GM12878 (cell line): ENCODE results near the gene CA10. TPM values are rescaled to one million over a fixed set of nuclear protein-coding genes. Genes with fewer than 3 reads are reported as not detected.

ENCODE experiments used
- ATAC-seq: fragments of 200-7000 bp; cut with Tn5 transposase; 3 replicates; pipeline ENCODE4 v1.9.1; 2020; ENCODE audit warnings: mild to moderate bottlenecking, moderate library complexity
- BruUV-seq: library from RNA; stranded (reverse); fragments of 400-500 nt; replicated peaks from 2 replicates; lab custom pipeline; 2021; lab: Mats Ljungman, UMichigan
- CTCF ChIA-PET: fragments of 300-600 bp; sonication (Branson Sonifier 250); formaldehyde crosslinking; extraction: SDS; loops from one replicate; lab custom pipeline; 2021; ENCODE audit warnings: inconsistent platforms; lab: Yijun Ruan, JAX
- POLR2A ChIA-PET: fragments of 350-600 bp; formaldehyde crosslinking; extraction: SDS; loops from one replicate; lab custom pipeline; 2021; ENCODE audit warnings: inconsistent platforms; lab: Charles Lee
- RAD21 ChIA-PET: fragments of 300-600 bp; sonication (Branson Sonifier 250); formaldehyde crosslinking; loops from one replicate; lab custom pipeline; 2023; ENCODE audit warnings: antibody characterized with exemption; ENCODE audit not compliant: unreplicated experiment; lab: Charles Lee
- SMC1A ChIA-PET: fragments of 300-600 bp; sonication (Branson Sonifier 250); formaldehyde crosslinking; loops from one replicate; lab custom pipeline; 2023; ENCODE audit not compliant: unreplicated experiment, uncharacterized antibody; lab: Charles Lee
- DNase-seq: peaks from one replicate; pipeline ENCODE4 v3.0.0-alpha.2; 2011; ENCODE audit warnings: low read depth, low spot score
- FAIRE-seq: peaks from 3 replicates; lab custom pipeline; 2011; peaks lifted over from hg19 to GRCh38; lab: Jason Lieb, UNC
- H2AFZ ChIP-seq: 2 replicates; pipeline ENCODE4 v1.6.0; 2011; ENCODE audit warnings: low read depth, low read length, control low read depth; ENCODE audit not compliant: control insufficient read depth
- H3K27ac ChIP-seq: 2 replicates; pipeline ENCODE4 v1.5.1; 2011; ENCODE audit warnings: control low read depth; ENCODE audit not compliant: control insufficient read depth, insufficient read depth
- H3K27me3 ChIP-seq, 2 experiments: replicated peaks in 1 of 2; 2 replicates each; pipeline versions ENCODE4 v1.6.0 to v1.6.1; 2011; ENCODE audit warnings: low read length in 1 of 2; ENCODE audit not compliant: control insufficient read depth in 2 of 2, insufficient read depth in 2 of 2
- H3K36me3 ChIP-seq, 2 experiments: 2 replicates each; pipeline ENCODE4 v1.5.1; 2011; ENCODE audit warnings: low read length in 1 of 2; ENCODE audit not compliant: control insufficient read depth in 2 of 2, insufficient read depth in 2 of 2
- H3K4me1 ChIP-seq: 2 replicates; pipeline ENCODE4 v1.6.1; 2011; ENCODE audit warnings: mild to moderate bottlenecking, low read length, moderate library complexity, mixed read lengths; ENCODE audit not compliant: control insufficient read depth, insufficient read depth
- H3K4me2 ChIP-seq: 2 replicates; pipeline ENCODE4 v1.6.0; 2011; ENCODE audit warnings: control low read depth; ENCODE audit not compliant: control insufficient read depth, insufficient read depth
- H3K4me3 ChIP-seq: fragments of 200-600 bp; sonication (generic); 2 replicates; pipeline ENCODE4 v1.5.1; 2016
- H3K79me2 ChIP-seq: 2 replicates; pipeline ENCODE4 v1.6.0; 2011; ENCODE audit warnings: low read length; ENCODE audit not compliant: control insufficient read depth, insufficient read depth
- H3K9ac ChIP-seq: 2 replicates; pipeline ENCODE4 v1.8.0; 2011; ENCODE audit warnings: low read length, control low read depth, mixed read lengths; ENCODE audit not compliant: control insufficient read depth, insufficient read depth
- H3K9me3 ChIP-seq: replicated peaks from 3 replicates; pipeline ENCODE4 v1.5.1; 2011; ENCODE audit warnings: mild to moderate bottlenecking, low read length; ENCODE audit not compliant: control insufficient read depth, insufficient read depth
- H4K20me1 ChIP-seq: 2 replicates; pipeline ENCODE4 v1.6.0; 2011; ENCODE audit not compliant: control insufficient read depth, insufficient read depth
- GABPA ChIP-seq: IDR thresholded peaks from 2 replicates; pipeline ENCODE4 v1.6.1; 2014; ENCODE audit warnings: antibody characterized with exemption, low read depth, mild to moderate bottlenecking, inconsistent platforms
- JUND ChIP-seq: IDR thresholded peaks from 2 replicates; pipeline ENCODE4 v1.6.1; 2012; ENCODE audit warnings: low read depth, mild to moderate bottlenecking, low read length, improper control_type of control experiment, moderate library complexity
- RAD51 ChIP-seq: fragments of 450-650 bp; IDR thresholded peaks from 2 replicates; pipeline ENCODE4 v1.6.1; 2016; ENCODE audit warnings: moderate library complexity, mild to moderate bottlenecking, inconsistent platforms
- REST ChIP-seq: IDR thresholded peaks from 2 replicates; pipeline ENCODE4 v1.6.1; 2012; ENCODE audit warnings: mild to moderate bottlenecking, low read depth, low read length
- SKIL ChIP-seq: fragments of 450-650 bp; IDR thresholded peaks from 2 replicates; pipeline ENCODE4 v1.6.1; 2017; ENCODE audit warnings: mild to moderate bottlenecking, low read depth, inconsistent platforms; ENCODE audit not compliant: poor library complexity, severe bottlenecking
- SUPT20H ChIP-seq: IDR thresholded peaks from 2 replicates; pipeline ENCODE4 v1.6.1; 2011; ENCODE audit warnings: low read depth, mild to moderate bottlenecking, low read length, moderate library complexity, borderline replicate concordance; ENCODE audit not compliant: control insufficient read depth
- YBX1 ChIP-seq: fragments of 450-650 bp; IDR thresholded peaks from 2 replicates; pipeline ENCODE4 v1.6.1; 2016; ENCODE audit warnings: antibody characterized with exemption
- ZNF207 ChIP-seq: fragments of 450-650 bp; IDR thresholded peaks from 2 replicates; pipeline ENCODE4 v1.6.1; 2014; ENCODE audit warnings: antibody characterized with exemption, mild to moderate bottlenecking, borderline replicate concordance
- WGBS: methylation state at CpG from one replicate; pipeline ENCODE4 v1.1.6; 2016; ENCODE audit warnings: low lambda C conversion rate; ENCODE audit not compliant: insufficient replicate concordance, insufficient coverage; ENCODE audit errors: missing lambda C conversion rate; 5-methylcytosine and 5-hydroxymethylcytosine counted together
- in situ Hi-C: fragments of 300-500 bp; cut with MboI; formaldehyde crosslinking; loops from 9 replicates; pipeline ENCODE4 v1.14.3; 2018; ENCODE audit warnings: mixed read lengths
- intact Hi-C: fragments of 100-400 bp; cut with micrococcal nuclease; formaldehyde crosslinking; loops from one replicate; pipeline ENCODE4 v1.14.2; 2022; ENCODE audit not compliant: unreplicated experiment
- polyA plus RNA-seq, 11 experiments: library from polyadenylated mRNA; depleted of rRNA in 4 of 11; unstranded in 6 of 11; stranded (reverse) in 5 of 11; fragments of >200 nt; fragmentation: Nextera tagmentation in 4 of 11; fragmentation: Illumina TruSeq in 1 of 11; extraction: Ambion mirVana in 4 of 11; extraction: Trizol in 1 of 11; gene quantifications; 1 replicate in 1 of 11; 2 replicates in 10 of 11; pipeline versions ENCODE4 v1.2.1 to v1.2.3, GENCODE V29; 2011 to 2016; ENCODE audit warnings: inconsistent platforms in 2 of 11, missing spikeins in 2 of 11, low read depth in 1 of 11
- total RNA-seq, 4 experiments: library from RNA; depleted of rRNA in 3 of 4; stranded (reverse); fragments of >200 nt in 3 of 4; fragmentation: Illumina TruSeq in 1 of 4; extraction: Trizol in 1 of 4; gene quantifications; 2 replicates each; pipeline versions ENCODE4 v1.2.1 to v1.2.3, GENCODE V29; 2013 to 2021

CA10 gene
- total and polyA plus RNA-seq, 10 of the 15 experiments (the other 5 are each of a cell fraction or from before 2014, with no cell fraction given): not detected

- CTCF ChIA-PET: no interaction called here
- Histone ChIP-seq H3K27ac (no peak overlapping the region), H3K79me2 (no peaks in the 10 kb centered on the region), H3K9me3 (no peaks in the 10 kb centered on the region), H3K36me3 (no peaks in the 10 kb centered on the region), H3K4me3 (no peak overlapping the region), H3K9ac (no peak overlapping the region), H2AFZ (no peak overlapping the region), H4K20me1 (no peaks in the 10 kb centered on the region), H3K27me3 (no peaks in the 10 kb centered on the region), H3K4me2 (no peak overlapping the region), H3K4me1 (no peaks in the 10 kb centered on the region)
- DNase-seq (no peak), ATAC-seq (no peak), FAIRE-seq (no peak)
- intact Hi-C loops (no loop called here), in situ Hi-C loops (no loop called here)
- TF ChIP-seq SUPT20H: no peak
- no peak for TF ChIP-seq JUND
- TF ChIP-seq GABPA: no peak
- no peak for TF ChIP-seq SKIL
- no peak for TF ChIP-seq REST
- TF ChIP-seq RAD51: no peak
- TF ChIP-seq YBX1: no peak
- no peak for TF ChIP-seq ZNF207
- no TSS peak for BruUV-seq
- RAD21 ChIA-PET: no interaction called here
- SMC1A ChIA-PET: no interaction called here
- 6% methylated on average over 1 of the region's 1 CpG for WGBS
- POLR2A ChIA-PET: no interaction called here
Observed at GRCh38 chr17:51921500-51921899, 237.0 kb downstream of the CA10 start.
